Measurements from ENCODE around the gene DHTKD1.
"Not testable (repeated sequence)": the region's sequence is repeated elsewhere in the genome, so short reads cannot be mapped to it uniquely, and the experiment has no call there.

The DHTKD1 gene

DNA sequence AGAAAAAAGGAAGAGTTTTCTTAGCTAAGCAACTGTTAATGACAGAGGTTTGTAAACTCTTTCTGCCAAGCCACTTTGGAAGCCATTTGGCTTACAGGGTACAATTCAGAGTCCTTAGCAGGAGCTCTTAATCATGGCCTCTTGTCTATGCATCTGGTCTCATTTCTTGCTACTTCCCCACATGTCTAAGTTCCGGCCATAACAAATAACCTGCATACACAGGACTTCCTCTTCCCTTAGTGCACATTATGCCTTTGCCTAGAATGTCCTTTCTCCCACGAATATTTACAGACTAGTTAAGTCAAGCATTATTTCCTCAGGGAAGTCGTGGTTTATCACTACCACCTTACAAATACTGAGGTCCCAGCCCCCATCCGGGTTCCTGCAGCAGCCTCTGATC, 17.5 kb upstream of the DHTKD1 start:
- TF ChIP-seq, protein P1, sequence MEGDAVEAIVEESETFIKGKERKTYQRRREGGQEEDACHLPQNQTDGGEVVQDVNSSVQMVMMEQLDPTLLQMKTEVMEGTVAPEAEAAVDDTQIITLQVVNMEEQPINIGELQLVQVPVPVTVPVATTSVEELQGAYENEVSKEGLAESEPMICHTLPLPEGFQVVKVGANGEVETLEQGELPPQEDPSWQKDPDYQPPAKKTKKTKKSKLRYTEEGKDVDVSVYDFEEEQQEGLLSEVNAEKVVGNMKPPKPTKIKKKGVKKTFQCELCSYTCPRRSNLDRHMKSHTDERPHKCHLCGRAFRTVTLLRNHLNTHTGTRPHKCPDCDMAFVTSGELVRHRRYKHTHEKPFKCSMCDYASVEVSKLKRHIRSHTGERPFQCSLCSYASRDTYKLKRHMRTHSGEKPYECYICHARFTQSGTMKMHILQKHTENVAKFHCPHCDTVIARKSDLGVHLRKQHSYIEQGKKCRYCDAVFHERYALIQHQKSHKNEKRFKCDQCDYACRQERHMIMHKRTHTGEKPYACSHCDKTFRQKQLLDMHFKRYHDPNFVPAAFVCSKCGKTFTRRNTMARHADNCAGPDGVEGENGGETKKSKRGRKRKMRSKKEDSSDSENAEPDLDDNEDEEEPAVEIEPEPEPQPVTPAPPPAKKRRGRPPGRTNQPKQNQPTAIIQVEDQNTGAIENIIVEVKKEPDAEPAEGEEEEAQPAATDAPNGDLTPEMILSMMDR (conservative IDR thresholded peaks at IDR 0.05) = no peak
- no peak overlapping the region for H3K27ac ChIP-seq

DNA sequence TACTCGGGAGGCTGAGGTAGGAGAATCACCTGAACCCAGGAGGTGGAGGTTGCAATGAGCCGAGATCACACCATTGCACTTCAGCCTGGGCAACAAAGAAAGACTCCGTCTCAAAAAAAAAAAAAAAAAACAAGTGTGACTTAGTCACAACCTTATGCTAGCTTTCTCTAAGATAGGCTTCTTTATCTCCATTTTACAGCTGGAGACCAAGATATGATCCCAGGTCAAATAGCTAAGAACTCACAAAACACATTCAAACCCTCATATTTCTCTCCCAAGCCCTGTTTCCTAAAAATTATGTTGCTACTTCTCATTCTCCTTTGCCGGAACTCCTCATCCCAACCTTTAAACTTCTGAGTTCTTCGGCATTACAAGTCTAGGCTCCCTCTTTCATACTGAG, 13.0 kb upstream of the DHTKD1 start:
- no peak overlapping the region for H3K27ac ChIP-seq
- TF ChIP-seq, protein P1 (conservative IDR thresholded peaks at IDR 0.05) = no peak

GRCh38 chr10:12056748-12057147, 12.0 kb upstream of the DHTKD1 start:
- TF ChIP-seq, protein P1 (conservative IDR thresholded peaks at IDR 0.05) = no peak
- H3K27ac ChIP-seq = no peak overlapping the region

GRCh38 chr10:12061124-12061523, 7.6 kb upstream of the DHTKD1 start:
- no peak overlapping the region for H3K27ac ChIP-seq
- TF ChIP-seq, protein P1 (conservative IDR thresholded peaks at IDR 0.05) = no peak

DNA sequence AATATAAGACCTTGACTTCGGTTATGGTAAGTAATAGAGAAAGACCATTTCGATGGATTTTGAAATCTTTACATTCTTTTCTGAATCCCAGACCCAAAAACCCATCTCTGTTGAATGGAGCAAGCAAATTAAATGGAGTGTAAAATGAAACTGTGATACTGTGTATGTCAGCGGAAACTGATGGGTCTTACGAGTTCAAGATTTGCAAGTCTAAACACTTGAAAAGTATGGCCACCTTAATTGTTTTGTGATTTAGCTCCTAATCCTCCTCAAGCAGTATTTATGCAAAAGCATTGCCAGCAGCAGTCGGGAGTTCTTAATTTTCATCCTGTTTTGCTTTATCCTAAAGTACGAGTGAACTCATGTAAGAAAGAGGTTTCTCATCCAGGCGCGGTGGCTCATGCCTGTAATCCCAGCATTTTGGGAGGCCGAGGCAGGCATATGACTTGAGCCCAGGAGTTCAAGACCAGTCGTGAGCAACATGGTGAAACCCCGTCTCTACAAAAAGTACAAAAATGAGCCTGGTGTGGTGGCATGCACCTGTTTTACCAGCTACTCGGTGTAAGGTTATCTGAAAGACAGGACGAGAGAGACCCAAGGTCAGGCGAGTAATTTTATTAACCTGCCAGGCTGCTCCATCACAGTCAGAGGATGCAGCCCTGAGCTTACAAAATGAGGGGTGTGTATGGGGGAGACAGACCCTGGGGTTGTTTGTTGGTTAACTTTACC, 5.8 kb upstream of the DHTKD1 start:
- H3K27ac ChIP-seq = no peak overlapping the region
- TF ChIP-seq, protein P1 (conservative IDR thresholded peaks at IDR 0.05) = no peak

DNA sequence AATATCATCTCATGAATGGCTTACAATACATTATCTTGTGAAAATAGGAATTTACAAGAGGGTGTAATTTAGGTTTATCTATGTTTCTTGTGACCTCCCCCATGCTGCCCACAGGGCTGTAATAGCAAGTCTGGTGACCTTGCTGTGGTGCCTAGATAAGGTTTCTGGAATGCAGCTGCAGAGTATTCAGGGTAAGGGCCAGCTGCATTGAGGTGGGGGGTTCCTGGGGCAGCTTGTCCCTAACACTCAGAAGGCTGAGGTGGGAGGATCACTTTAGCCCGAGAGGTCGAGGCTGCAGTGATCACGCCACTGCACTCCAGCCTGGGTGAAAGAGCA, 5.3 kb upstream of the DHTKD1 start:
- TF ChIP-seq, protein P1 (conservative IDR thresholded peaks at IDR 0.05) = no peak
- no peak overlapping the region for H3K27ac ChIP-seq

GRCh38 chr10:12067336-12067735, 1.4 kb upstream of the DHTKD1 start:
- H3K27ac ChIP-seq = no peak overlapping the region; the same call in 1 of the 2 replicates
- TF ChIP-seq, protein P1 (conservative IDR thresholded peaks at IDR 0.05) = no peak

DNA sequence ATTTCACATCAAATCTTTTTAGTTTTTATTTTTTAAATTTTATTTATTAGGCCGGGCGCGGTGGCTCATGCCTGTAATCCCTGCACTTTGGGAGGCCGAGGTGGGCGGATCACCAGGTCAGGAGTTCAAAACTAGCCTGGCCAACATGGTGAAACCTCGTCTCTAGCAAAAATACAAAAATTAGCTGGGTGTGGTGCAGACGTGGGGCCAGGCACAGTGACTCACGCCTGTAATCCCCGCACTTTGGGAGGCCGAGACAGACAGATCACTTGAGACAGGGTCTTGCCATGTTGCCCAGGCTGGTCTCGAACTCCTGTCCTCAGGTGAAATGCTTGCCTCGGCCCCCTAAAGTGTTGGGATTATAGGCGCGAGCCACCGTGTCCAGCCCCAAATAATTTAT, 2.7 kb downstream of the DHTKD1 start:
- not testable (repeated sequence) for H3K27ac ChIP-seq
